GM18951 (cell line): ENCODE measurements around the gene B4GAT1.

Experiments used
- POLR2A ChIP-seq: IDR thresholded peaks from 4 replicates; pipeline ENCODE4 v1.6.1; 2011; ENCODE audit warnings: mild to moderate bottlenecking; ENCODE audit not compliant: insufficient read length, insufficient read depth; ENCODE audit errors: extremely low read depth
- in situ Hi-C: fragments of 300-500 bp; cut with MboI; formaldehyde crosslinking; loops from one replicate; pipeline ENCODE4 v1.12.0; 2022; ENCODE audit warnings: low sequenced_read_pairs, mixed read lengths, inconsistent platforms; ENCODE audit not compliant: unreplicated experiment

B4GAT1 gene

DNA sequence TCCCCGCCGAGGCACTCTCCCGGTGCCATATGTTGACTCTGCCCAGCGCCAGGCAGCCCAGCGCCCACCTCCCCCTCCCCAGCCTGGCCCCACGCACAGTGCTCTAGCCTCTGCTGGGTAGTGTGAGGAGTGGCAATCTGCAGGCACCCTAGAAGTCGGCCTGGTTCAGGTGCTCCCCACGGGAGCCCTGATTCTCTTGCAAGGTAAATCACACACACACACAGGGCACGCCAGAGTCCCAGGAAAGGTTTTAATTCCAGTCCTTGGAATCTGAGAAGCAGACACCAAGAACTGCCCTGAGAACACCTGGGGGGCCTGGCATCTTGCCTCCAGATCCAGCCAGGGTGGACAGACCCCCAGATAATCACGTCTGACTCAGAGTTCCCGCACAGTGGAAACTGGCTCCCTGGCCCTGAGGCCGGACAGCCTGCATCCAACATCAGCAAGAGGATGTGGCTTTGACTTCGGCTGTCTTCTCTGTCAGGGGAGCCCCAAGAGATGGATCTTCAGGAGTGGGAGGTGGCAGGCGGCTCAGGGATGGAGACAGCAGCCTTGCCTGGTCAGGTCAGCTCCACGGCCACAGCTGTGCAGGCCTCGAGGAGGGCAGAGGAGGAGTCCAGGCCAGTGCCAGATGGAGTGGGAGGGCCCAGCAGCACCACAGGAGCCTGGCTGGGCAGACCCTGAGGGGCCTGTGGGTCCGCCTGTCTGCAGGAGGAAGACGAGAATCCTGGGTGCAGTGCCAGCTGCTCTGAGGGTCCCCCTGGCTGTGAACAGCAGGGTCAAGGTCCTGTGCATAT is 10.1 kb downstream of the B4GAT1 start:
- in situ Hi-C loops, result no loop called here
- no peak for TF ChIP-seq POLR2A

DNA sequence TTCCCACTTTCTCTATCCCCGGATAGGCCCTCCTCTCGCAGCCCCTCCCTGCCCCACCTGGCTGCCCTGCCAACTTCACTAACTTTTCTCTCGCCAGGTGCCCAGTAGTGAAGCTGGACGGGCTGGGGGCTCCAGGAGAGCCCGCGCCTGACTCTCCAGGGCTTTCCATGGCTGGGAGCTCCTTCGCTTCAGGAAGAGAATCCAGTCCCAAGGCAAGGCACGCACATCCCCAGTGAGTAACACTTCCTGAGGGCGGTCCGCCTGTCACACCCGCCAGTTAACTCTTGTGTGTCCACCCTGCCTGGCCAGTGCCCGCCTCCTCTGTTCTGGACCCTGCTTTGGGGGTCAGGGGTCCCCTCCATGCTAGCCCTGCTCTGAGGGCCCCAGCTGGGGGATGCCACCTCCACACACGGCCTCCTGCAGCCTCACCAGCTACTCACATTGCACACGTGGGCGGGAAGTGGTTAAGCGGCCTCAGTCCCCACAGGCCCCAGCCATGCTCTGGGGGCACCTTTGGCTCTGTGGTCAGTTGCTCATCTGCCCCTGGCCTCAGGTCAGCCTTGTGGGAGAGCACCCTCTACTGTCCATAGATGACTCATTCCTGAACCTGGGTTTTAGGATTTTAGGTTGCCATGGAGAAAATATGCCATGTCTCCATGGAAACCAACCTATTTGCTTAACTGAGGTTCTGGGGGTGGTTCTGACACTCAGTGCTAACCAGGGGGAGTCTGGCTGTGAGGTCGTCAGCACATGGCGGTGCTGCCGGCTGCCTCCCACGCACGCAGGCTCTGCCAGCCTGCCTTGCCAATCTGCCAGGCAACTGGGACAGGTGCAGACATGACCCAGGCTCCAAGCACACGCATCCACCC is 11.0 kb downstream of the B4GAT1 start, which contains the start of gene RIN1:
RIN1 (minus strand) TSS at position 201 of the 869 bp plus-strand sequence; CDS start at position 169, 32 bp downstream.
- no peak for TF ChIP-seq POLR2A
- in situ Hi-C loops, result no loop called here

DNA sequence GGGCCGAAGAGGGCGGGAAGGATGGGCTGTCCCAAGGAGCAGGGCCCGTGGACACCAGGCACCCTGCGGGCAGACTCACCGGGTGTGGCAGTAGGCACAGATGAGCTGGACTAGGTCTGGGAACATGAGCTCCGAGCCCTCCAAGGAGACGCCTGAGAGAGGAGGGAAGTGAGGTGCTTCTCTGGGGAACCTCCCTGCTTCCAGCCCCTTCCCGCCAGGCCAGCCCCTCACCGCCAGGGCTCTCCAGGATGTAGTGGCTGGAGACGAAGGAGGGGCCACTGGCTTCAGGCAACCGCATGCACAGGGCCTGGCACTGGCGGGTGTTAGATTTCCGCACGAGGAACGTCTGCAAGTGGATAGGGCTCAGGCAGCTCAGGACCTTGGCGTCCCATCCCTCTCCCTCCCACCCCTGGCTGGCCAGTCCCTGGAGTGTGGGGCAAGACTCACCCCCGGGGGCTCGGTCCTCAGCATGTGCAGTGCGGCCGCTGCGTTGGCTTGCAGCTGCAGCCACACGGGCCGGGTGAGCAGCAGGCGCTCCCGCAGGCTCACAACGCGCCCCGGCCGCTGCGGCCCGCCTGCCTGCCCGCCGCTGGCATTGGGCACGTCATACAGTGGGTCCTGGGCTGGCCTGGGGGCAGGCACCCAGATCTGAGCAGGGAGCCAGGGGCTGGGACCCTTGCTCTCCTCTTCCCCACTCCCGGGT is 11.7 kb downstream of the B4GAT1 start:
- TF ChIP-seq POLR2A, result no peak
- in situ Hi-C loops, result no loop called here

DNA sequence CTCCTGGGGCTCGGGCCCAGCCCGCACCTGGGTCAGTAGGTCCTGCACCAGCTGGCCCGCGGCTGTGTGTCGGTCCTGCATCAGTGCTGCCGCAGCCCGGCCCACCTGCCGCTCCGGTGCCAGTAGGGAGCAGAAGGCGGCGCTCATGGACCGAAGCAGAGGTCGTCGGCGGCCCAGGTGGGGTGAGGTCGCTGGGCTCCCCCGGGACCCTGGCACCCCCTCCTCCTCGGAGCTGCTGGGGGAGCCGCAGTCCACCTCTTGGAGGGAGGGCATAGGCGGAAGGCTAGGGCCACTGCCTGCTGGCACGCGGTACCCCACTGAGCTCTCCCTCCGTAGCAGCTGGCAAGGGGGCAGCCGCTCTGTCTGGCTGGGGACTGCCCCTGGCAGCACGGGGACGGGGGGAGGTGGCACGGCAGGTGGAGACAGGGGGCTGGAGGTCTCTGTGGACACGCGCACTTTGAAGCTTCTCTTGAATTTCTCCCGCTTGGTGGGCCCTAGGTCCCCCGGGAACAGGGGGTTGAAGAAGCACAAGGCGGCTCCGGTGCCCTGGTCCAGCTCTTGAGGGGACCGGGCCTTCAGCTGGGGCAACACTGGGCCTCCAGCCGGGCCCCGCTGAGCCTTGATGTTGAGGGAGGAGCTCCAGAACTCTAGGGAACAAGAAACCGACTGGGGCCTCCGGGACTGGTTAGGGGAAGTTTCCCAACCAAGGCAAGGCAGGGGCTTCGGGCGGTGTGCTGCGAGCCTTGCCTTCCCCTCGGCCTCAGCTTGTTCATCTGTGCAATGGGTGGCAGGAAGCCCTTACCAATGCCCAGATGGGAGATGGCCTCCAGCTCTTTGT is 12.6 kb downstream of the B4GAT1 start:
- no peak for TF ChIP-seq POLR2A
- in situ Hi-C loops, result no loop called here

DNA sequence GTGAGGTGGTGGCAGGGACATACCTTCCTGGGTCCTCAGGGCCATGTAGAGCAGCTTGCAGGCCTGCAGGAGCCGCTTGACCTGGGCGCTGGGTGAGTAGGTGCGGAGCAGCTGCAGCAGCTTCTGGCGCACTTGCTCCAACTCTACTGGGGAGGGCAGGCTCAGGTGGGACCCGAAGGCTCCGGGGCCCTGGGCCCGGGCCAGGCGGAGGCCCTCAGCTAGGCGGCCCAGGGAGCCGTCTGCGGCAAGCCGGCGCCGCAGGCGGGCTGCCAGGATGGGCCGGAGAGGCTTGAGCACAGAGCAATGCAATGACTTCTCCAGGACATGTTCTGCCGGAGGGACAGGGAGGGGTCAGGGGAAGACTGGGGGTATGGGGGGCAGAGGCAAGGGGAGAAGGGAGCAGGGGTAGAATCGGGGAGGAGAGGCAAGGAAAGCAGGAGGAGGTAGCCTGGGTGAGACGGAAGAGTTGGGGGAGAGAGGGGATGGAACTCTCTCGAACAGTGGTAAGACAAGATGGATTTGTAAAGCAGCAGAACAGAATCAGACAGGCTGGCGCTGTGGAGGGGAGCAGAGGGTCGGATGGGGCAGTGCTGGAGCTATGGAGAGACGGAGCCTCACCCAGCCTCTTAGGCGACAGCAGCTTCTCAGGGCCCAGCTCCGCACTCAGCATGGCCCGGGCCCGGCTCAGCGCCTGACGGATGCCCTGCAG is 13.4 kb downstream of the B4GAT1 start:
- no peak for TF ChIP-seq POLR2A
- in situ Hi-C loops, result no loop called here

DNA sequence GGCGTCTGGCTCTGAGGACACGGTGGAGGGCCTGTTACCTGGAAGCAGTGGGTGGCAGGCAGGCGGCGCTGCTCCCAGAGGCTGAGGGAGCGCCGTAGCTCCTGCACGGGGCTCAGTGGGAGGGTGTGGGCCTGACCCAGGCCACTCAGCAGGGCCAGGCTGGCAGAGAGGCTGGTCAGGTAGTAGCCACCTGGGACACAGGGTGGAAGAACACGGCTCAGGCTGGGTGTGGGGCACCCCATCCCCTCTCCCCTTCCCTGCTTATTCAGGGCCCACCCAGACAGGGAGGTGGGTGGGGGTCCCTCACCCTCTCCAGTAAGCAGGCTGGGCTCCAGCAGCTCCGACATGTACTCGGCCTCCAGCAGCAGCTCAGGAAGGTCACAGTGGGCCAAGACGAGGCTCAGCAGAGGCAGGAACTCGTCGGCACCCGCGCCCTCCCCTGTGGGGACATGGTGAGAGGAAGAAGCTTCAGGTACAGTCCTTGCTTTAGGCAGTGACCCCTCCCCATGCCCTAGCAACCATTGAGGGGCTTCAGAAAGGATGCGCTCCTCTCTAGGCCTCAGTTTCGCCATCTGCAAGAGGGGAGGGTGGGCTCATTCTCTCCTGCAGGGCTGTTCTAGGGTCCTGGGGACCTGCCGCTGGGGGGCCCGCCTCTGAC is 14.1 kb downstream of the B4GAT1 start:
- in situ Hi-C loops, result no loop called here
- no peak for TF ChIP-seq POLR2A

DNA sequence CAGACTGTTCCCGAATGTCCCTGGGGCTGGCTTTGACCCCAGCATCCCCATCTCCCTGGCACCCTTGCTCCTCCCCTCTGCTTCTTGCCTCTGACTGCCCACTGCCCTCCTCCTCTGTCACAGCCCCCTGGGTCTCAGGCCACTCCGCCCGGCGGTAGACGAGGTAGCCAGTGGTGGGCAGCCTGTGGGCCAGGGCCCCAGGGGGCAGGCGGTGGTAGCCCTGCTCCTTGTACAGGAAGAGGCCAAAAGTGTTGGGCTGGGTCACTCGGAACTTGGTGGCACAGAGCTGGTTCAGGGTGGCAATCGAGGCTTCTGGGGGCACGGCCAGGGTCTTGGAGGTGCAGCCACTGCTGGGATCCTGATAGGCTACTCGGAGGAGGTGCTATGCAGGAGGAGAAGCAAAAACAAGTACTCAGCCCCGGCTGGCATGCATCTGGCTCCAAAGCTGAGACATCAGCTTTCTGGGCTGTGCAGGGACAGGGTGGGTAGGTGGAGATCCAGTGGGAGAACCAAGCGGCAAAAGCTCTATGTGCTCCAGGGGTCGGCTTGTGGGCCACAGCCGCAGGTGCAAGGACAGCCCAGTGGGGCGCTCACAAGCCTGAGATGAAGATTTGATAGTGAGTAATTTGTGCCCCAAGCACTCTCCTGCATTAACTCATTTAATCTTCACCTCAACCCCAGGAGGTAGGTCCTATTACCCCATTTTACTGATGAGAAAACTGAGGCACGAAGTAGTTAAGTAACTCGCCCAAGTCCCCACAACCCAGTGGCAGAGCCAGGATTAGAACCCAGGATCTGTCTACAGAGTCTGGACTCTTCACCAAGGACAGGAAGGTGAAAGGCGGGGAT is 14.8 kb downstream of the B4GAT1 start:
- in situ Hi-C loops, result no loop called here
- no peak for TF ChIP-seq POLR2A

DNA sequence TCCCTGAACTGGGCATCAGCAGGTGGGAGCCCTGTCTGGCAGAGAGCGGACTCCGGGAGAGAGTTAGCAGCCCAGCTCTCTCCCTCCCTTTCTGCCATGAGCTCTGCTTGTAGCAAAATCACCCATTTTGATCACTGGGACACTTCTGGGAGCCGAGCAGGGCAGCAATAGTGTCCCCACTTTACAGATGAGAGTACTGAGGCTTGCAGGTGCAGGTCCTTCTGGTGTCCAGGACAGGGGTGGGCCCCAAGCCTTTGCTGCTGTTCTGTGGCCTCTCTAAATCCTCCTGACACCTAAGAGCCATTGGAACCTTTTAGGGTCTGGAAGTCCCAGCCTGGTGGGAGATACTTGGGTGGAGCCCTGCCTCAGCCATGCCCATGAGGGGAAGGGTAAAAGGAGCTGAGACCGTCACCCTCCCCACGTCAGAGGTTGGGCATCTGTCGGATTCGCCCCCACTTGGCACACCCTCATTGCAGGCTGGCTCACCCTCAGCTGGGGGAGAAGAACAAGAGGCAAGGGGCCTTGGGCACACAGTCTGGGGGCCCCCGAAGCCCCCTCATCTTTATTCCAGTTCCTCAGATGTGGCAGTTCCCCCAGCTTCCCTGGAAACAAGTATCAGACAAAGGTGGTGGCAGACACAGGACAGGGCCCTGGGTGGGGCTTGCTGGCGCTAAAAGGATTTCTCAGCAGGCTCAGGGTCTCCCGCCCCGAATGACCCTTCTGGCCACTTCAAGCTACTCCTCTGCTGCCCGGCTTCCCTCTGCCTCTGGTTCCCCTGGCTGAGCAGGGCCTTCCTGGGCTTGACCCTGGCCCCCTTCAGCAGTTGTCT is 15.7 kb downstream of the B4GAT1 start:
- in situ Hi-C loops, result no loop called here
- TF ChIP-seq POLR2A, result no peak

DNA sequence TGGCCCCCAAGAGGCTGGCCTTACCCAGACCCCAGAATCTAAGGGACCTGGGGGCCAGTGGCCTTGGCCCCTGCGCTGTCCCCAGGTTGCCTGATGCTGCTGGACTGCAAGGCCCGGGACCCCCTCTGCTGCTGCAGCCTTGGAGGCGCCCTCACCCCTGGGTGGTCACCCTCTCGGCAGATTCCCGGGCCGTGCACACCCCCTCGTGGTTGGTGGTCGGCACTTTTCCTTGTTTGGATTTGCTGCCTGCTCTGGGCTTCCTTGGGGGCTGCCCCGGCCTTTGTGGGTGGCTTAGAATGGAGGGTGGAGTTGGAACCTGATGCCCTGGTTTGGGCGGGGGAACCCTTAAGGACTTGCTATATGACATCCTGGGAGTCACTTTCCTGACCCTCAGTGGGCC is 16.5 kb downstream of the B4GAT1 start:
- in situ Hi-C loops, result no loop called here
- TF ChIP-seq POLR2A, result no peak

DNA sequence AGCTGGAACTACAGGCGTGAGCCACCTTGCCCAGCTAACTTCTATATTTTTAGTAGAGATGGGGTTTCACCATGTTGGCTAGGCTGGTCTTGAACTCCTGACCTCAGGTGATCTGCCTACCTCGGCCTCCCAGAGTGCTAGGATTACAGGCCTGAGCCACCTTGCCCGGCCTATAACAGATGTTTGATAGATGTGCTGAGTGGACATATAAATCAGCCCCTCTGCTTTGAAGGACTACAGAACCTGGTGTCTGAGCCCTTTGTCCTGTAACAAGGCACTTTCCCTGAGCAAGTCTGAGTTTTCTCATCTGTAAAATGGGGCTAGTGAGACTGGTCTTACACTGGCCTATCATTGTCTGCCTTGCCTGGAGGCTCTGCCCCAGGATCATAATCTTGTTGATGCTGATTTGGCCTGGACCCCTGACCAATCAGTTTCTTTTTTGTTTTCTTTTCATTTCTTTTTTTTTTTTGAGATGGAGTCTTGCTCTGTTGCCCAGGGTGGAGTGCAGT is 18.2 kb downstream of the B4GAT1 start:
- in situ Hi-C loops, result no loop called here
- no peak for TF ChIP-seq POLR2A
